ENCODE data around the gene DOCK8. TPM values are rescaled to one million over a fixed set of nuclear protein-coding genes. Genes with fewer than 3 reads are reported as not detected.

The DOCK8 gene
- total and polyA plus RNA-seq, 10 of the 15 experiments (the other 5 are each of a cell fraction or from before 2014, with no cell fraction given): 35.4 to 100 (median 44.7) TPM

GRCh38 chr9:272251-273213 lies 57.9 kb downstream of the DOCK8 start:
- peak overlapping the region; percentile 70; the same call in 1 of the 2 replicates for H3K4me3 ChIP-seq
- TF ChIP-seq TARDBP (IDR thresholded peaks at IDR 0.05; ENCODE audit: borderline replicate concordance): peak; percentile 53; the same call in 1 of the 2 replicates
- TF ChIP-seq ZZZ3 (IDR thresholded peaks at IDR 0.05; ENCODE audit: control insufficient read depth, insufficient read length, low read depth): no peak
- peak; percentile 67 for TF ChIP-seq CREB1 (IDR thresholded peaks at IDR 0.05; ENCODE audit: low read depth)
- TF ChIP-seq, protein P1, sequence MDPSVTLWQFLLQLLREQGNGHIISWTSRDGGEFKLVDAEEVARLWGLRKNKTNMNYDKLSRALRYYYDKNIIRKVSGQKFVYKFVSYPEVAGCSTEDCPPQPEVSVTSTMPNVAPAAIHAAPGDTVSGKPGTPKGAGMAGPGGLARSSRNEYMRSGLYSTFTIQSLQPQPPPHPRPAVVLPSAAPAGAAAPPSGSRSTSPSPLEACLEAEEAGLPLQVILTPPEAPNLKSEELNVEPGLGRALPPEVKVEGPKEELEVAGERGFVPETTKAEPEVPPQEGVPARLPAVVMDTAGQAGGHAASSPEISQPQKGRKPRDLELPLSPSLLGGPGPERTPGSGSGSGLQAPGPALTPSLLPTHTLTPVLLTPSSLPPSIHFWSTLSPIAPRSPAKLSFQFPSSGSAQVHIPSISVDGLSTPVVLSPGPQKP (IDR thresholded peaks at IDR 0.05; ENCODE audit: low read depth, low read length): peak; percentile 80; the same call in 1 of the 2 replicates
- TF ChIP-seq, protein P2, sequence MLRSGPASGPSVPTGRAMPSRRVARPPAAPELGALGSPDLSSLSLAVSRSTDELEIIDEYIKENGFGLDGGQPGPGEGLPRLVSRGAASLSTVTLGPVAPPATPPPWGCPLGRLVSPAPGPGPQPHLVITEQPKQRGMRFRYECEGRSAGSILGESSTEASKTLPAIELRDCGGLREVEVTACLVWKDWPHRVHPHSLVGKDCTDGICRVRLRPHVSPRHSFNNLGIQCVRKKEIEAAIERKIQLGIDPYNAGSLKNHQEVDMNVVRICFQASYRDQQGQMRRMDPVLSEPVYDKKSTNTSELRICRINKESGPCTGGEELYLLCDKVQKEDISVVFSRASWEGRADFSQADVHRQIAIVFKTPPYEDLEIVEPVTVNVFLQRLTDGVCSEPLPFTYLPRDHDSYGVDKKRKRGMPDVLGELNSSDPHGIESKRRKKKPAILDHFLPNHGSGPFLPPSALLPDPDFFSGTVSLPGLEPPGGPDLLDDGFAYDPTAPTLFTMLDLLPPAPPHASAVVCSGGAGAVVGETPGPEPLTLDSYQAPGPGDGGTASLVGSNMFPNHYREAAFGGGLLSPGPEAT (IDR thresholded peaks at IDR 0.05; ENCODE audit: low read depth): peak; percentile 75
- TF ChIP-seq CREM (IDR thresholded peaks at IDR 0.05; ENCODE audit: low read depth): peak; percentile 49
- TF ChIP-seq SUZ12 (IDR thresholded peaks at IDR 0.05; ENCODE audit: unreplicated experiment): no peak
- peak; percentile 69 for TF ChIP-seq ATF2 (IDR thresholded peaks at IDR 0.05; ENCODE audit: low read length)
- TF ChIP-seq SMAD5 (IDR thresholded peaks at IDR 0.05; ENCODE audit: low read depth): peak; percentile 62; the same call in 1 of the 2 replicates
- TF ChIP-seq PAX8 (IDR thresholded peaks at IDR 0.05): peak; percentile 94
- TF ChIP-seq MTA3 (IDR thresholded peaks at IDR 0.05; ENCODE audit: borderline replicate concordance, low read length): no peak; the same call in 1 of the 2 replicates
- TF ChIP-seq MYC (IDR thresholded peaks at IDR 0.05; ENCODE audit: insufficient read depth, insufficient read length, insufficient replicate concordance, low read length, severe bottlenecking): no peak
- TF ChIP-seq RCOR1 (conservative IDR thresholded peaks at IDR 0.05; ENCODE audit: low read depth, low read length): no peak
- peak; percentile 79 for TF ChIP-seq RUNX3 (IDR thresholded peaks at IDR 0.05; ENCODE audit: low read length)
- TF ChIP-seq MEF2A (IDR thresholded peaks at IDR 0.05; ENCODE audit: insufficient read depth, low read depth, low read length): 0 out of 2 replicates have a peak, but pooled peaks have one; percentile 20
- peak; percentile 28 for TF ChIP-seq MEF2B (IDR thresholded peaks at IDR 0.05; ENCODE audit: partially characterized antibody, poor library complexity, severe bottlenecking)
- 0 out of 2 replicates have a peak, but pooled peaks have one; percentile 19 for TF ChIP-seq IRF4 (IDR thresholded peaks at IDR 0.05; ENCODE audit: low read depth, low read length)
- no peak for TF ChIP-seq SREBF1 (IDR thresholded peaks at IDR 0.05; ENCODE audit: low read length)
- 0 out of 2 replicates have a peak, but pooled peaks have one; percentile 35 for TF ChIP-seq ZBED1 (IDR thresholded peaks at IDR 0.05; ENCODE audit: borderline replicate concordance)

More at GRCh38 chr9:272251-273213, 57.9 kb downstream of the DOCK8 start:
- intact Hi-C loops (cut with micrococcal nuclease; ENCODE audit: unreplicated experiment): loop anchor here (2.0 kb wide), 1 partner anchor 58 kb away; the partner anchor contains the start of gene DOCK8
- Histone ChIP-seq H3K9ac (ENCODE audit: control insufficient read depth, insufficient read depth, low read length) (peak overlapping the region; percentile 75), H3K4me1 (ENCODE audit: control insufficient read depth, insufficient read depth, low read length) (peaks cover 5% of the 10 kb centered on the region), H3K27ac (ENCODE audit: control insufficient read depth, insufficient read depth) (peak overlapping the region; percentile 88), H3K4me2 (ENCODE audit: control insufficient read depth, insufficient read depth) (peak overlapping the region; percentile 47), H2AFZ (ENCODE audit: control insufficient read depth, low read depth, low read length) (peak overlapping the region; percentile 68), H3K36me3 (ENCODE audit: control insufficient read depth in 2 of 2, insufficient read depth in 2 of 2, low read length in 1 of 2) (peaks cover 0 to 2% of the 10 kb centered on the region in 2 experiments; a peak in 1 of 4 replicates), H3K27me3 (replicated peaks in 1 of 2; ENCODE audit: control insufficient read depth in 2 of 2, insufficient read depth in 2 of 2, low read length in 1 of 2) (no peaks in the 10 kb centered on the region), H3K9me3 (replicated peaks; ENCODE audit: control insufficient read depth, insufficient read depth, low read length) (peaks cover 4% of the 10 kb centered on the region; the same call in 2 of the 3 replicates), H4K20me1 (ENCODE audit: control insufficient read depth, insufficient read depth) (no peaks in the 10 kb centered on the region), H3K79me2 (ENCODE audit: control insufficient read depth, insufficient read depth, low read length) (peaks cover 40% of the 10 kb centered on the region)
- BruUV-seq (replicated peaks): no TSS peak
- CTCF ChIA-PET: interaction anchor here (0.6 to 1.7 kb wide), 5 partner anchors 11 to 58 kb away, joined by 3 to 5 read pairs (median 4); partner anchors contain the start of gene DOCK8
- peak; percentile 89 for DNase-seq (ENCODE audit: low read depth, low spot score)
- in situ Hi-C loops (cut with MboI): no loop called here
- 21% methylated on average over 17 of the region's 17 CpGs for WGBS (ENCODE audit: insufficient coverage, insufficient replicate concordance, low lambda C conversion rate, missing lambda C conversion rate)
- FAIRE-seq: peak; percentile 99
- POLR2A ChIA-PET: interaction anchor here (0.6 to 1.2 kb wide), 3 partner anchors 23 to 553 kb away, joined by 3 to 4 read pairs (median 4); partner anchors contain the start of gene DOCK8
- peak; percentile 97 for ATAC-seq
- RAD21 ChIA-PET (ENCODE audit: unreplicated experiment): interaction anchor here (1.5 kb wide), 2 partner anchors 10 to 12 kb away, joined by 3 read pairs; no protein-coding TSS in a partner anchor
- SMC1A ChIA-PET (ENCODE audit: uncharacterized antibody, unreplicated experiment): interaction anchor here (0.5 to 2.1 kb wide), 5 partner anchors 11 to 58 kb away, joined by 3 to 10 read pairs (median 3); partner anchors contain the start of gene DOCK8

All from GM12878 (cell line).